Activated naive CD4-positive, alpha-beta T cell treated with anti-CD3 and anti-CD28 coated beads, Interleukin-2, amount 50 U/mL, for 16 hours (primary cell): ENCODE measurements around the gene TSR2.

Source experiments
- DNase-seq: peaks from one replicate; pipeline ENCODE4 v3.0.0-alpha.2; 2020

The TSR2 gene, protein sequence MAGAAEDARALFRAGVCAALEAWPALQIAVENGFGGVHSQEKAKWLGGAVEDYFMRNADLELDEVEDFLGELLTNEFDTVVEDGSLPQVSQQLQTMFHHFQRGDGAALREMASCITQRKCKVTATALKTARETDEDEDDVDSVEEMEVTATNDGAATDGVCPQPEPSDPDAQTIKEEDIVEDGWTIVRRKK

DNA sequence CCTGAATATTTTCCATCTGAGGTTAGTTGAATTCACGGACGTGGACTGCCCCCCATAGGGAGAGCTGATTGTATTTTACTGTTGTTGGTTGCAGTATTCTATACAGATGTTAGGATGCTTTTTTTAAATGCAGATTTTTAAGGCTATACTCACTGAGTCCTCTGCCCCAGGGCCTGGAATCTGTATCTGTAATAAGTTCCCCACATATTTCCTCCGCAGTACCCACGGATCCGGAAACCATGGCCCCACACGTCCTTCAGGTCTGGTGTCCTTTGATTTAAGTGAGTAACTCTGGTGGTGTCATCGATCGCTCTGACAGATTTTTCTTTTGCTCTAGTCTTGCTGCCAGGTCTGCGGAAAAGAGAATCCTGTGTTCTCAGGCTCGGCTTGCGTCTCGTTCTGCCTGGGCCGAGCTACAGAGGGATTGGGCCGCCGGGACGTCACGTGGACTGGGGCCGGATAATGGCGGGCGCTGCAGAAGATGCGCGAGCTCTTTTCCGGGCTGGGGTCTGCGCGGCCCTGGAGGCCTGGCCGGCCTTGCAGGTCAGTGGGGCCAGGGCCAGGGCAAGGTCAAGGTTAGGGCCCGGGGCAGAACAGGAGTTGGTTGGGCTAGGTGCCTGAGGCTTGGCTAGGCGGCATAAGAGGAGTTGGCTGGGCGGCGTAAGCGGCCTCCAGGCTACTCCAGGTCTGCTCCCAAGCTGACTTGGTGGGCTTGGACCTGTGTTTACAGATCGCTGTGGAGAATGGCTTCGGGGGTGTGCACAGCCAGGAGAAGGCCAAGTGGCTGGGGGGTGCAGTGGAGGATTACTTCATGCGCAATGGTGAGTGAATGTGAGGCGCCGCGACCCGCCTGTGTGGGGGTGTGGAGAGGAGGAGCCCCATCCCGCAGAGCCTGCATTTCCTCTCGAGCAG, at the start of gene TSR2:
TSS of gene TSR2 (plus strand) at position 445 of the 912 bp plus-strand sequence. CDS start at position 463, 18 bp downstream.
- DNase-seq, result peak; percentile 77

DNA sequence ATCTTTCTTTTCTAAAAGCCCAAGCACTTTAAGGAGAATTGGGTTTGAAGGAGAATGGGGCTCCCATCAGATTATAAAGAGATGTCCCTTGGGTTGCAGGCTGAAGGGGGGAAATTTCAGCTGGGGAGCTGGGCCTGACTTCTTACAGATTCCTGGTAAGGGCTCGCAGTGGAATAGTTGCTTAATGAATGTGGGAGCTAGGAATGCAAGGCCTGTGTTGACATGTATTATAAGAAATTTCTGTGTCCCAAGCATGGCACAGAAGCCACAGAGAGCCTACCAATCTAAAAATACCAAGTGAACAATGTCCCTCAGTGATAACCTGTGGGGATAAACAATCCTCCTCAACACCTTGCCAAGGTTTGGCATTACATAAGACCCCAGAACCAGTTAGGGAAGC, 43.1 kb upstream of the TSR2 start:
- no peak for DNase-seq

DNA sequence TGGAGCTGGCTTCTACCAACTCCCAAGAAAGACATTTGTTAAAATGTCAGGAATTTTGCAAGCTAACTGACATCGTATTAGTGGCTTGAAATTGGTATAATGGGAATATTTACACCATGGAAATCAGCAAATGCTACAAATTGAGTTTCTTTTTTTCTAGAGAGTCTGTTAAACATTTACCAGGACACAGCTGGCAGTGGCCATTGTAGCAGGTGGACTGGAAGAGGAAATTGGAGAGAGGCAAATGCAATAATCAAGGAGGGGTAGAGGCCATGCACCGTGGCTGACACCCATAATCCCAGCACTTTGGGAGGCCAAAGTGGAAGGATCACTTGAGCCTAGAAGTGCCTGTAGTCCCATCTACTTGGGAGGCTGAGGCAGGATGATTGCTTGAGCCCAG, 32.9 kb upstream of the TSR2 start:
- DNase-seq, result no peak

DNA sequence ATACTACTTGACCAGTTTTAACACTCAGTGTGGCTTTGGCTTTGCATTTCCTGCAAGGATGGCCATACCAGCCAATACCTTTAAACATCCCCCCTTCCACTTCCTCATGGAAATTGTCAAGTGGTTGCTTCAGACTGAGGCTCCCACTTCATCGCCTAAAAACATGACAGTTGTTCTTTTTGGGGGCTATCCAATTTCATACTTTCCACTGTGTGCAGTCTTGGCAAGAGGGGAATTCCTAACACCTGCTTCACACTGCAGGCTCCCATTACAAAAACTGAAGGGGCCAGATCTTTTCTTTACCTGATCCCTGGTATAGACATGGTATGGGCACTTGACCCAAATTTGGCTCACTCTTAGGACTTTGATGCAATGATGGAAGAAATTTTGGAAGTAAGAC, 28.5 kb upstream of the TSR2 start:
- DNase-seq, result no peak

DNA sequence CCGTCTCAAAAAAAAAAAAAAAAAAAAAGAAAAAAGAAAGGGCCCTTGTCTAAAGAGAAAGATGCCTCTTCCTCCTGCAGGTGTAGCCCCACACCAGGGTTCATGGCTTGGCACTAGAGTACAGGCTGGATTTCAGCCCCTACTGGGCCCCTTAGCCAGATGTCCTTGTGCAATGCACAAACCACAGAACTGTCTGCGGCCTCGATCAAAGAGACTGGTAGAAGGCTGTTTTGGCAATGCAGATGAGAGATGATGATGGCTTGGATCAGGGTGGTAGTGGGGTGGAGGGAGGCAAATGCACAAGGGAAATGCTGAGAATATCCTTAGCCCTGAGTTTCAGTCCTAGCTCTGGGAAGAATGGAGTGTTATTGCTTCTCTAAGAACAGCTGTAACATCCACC, 26.5 kb upstream of the TSR2 start:
- DNase-seq, result no peak

DNA sequence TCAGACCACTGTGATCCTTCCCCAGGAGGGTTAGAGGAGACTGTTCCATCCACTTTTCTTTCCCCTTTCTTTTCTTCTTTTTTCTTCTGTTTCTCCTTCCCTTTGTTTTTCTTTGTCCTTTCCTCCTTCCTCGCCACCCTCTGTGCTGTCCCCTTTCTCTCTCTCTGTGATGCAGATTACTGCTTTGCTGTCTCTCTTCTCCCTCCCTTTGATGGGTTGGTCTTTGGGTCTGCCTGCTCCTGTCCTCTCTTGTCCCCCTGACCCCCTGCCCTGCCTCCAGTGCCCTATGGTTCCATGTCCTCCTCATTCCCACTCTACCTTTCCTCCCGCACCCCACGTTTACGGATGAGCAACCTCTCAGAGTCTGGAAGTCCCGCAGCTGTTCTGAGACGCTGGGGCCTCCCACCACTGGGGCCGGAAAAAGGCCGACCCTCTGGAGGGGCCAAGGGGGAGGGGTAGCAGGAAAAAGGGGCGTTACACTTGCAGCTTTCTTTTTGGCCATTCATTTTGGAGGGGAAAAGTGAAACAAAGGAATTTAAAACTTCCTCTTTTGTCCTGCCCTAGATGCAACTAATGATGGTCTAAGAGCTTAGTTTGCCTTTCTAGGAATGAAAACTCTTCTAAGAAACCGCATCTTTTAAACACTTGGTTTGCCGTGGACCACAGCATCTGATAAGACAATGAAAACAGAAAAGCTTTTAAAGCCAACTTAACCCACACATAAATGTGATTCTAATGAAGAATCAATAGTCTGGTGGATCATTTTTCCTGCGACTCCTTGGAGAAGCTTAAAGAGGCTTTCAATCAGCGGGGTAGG, 24.5 kb upstream of the TSR2 start:
- no peak for DNase-seq

DNA sequence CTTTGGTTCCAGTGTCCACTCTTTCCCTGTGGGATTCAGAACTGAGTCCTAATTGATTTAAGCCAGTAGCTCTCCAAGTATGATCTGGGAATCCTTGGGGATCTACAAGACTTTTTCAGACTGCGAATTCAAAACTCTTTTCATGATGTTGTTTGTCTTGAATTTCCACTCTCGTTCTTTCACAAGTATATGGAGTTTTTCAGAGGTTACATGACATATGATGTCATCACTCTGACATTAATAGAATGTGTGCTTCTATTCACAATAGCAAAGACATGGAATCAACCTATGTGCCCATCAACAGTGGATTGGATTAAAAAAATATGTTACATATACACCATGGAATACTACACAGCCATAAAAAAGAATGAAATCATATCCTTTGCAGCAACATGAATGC, 23.2 kb upstream of the TSR2 start:
- no peak for DNase-seq

DNA sequence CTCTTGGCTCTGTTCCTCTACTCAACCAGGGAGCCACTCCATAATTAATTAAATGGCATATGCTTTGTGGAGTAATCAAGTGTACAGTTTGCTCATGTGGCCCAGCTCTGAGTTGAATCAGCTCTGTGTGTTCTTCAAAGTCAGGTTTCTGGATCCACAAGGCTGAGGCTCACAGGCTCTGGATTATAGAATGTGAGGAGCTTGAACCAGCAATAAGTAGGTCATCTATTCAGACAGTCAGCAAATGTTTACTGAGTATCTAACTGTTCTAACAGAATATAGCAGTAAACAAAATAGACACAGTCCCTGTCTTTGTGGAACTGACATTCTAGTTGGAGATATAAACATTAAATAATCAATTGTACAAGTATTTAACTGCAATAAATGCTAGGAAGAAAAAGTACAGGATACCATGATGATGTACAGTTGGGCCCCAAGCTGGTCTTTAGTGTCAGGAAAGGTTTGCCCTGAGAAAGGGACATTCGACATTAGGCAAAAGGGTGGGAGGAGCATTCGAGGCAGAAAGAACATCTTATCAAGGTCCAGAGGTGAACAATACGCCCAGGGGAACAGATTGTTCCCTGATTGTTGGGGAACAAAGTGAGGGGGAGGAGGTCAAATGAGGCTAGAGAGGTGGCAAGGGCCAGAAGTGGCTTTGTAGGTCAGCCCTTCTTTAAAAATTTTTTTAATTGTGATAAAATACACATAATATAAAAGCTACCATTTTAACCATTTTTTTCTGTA, 20.5 kb upstream of the TSR2 start:
- DNase-seq, result no peak

DNA sequence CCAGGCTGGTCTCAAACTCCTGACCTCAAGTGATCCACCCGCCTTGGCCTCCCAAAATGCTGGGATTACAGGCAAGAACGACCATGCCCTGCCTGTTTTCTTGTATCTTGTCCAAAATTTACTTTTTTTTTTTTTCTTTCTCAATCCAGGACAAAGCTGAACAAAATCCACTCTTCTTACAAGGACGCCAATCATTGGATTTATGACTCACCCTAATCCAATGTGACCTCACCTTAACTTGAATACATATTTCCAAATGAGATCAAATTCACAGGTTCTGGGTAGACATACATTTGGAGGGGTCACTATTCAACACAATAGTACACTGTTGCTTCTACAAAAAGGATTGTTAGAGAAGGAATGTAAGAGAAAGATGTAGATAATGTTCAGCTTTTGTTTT, 18.0 kb upstream of the TSR2 start:
- no peak for DNase-seq

DNA sequence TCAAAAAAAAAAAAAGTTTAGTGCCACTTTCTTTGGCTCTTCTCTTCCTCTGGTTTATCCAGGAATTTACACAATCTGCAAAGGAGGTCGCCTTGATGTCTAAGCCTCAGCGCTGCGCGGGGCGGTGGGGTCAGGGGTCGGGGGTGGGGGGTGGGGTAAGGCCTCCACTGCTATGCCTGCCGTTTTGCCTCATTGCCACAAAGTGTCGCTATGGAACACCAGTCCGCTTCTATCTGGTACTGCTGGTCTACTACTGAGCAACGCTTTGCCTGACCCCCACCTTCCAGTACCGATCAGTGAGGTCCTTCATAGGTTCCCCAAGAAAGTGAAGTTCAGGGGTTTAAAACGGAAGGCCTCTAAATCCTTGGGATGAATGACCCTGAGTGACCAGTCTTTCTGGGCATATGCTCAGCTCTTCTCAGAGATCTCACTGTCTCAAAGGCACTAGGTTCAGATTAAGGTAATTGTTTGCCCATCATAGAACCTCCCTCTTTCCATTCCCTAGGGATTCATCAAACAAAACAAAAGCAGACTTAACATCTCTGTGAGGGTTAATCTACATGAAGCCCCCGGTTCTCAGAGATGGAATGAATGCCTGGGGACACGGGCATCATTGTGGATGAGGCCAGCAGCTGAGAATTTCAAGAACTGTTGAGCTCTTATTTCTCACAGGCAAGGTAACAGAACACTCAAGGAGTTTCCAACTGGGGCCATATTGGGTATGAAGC, 16.9 kb upstream of the TSR2 start:
- DNase-seq, result no peak

DNA sequence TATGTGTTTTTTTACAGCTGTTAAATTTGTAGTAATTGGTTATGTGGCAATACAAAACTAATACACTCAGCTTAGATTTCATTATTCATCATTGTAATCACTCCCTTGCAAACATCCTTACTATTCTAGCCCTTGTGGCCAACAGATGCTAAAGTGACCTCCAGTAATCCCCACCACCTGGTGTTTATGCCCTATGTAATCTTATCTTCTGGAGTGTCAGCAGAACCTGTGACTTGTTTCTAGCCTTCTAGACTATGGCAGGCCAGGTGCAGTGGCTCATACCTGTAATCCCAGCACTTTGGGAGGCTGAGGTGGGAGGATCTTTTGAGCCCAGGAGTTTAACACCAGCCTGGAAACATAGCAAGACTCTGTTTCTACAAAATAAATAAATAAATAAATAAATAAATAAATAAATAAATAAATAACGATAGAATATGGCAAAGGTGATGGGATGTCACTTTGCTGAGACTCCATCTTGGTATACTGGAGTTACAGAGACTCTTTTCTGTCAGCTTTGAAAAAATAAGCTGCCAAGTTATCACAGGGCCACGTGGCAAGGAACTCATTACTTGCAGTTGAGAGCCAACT, 12.3 kb upstream of the TSR2 start:
- no peak for DNase-seq

DNA sequence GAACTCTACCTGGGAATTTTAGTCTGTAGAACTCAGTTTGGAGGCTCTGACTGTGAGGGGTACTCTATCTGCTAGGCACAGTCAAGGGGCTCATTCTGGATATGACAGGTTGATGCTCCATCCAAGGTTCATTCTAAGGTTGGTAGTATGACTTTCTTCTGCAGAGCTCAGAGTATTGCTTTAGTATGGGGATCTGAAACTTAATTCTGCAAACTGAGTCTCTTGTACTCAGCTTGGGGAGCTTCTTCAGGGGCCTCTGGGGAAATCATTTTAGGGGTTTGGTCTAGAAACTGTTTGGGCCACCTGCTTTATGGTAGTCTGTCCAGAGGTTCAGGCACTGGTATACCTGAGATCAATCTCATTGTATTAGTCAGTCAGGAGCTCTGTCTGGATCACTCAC, 9.7 kb upstream of the TSR2 start:
- DNase-seq, result no peak

DNA sequence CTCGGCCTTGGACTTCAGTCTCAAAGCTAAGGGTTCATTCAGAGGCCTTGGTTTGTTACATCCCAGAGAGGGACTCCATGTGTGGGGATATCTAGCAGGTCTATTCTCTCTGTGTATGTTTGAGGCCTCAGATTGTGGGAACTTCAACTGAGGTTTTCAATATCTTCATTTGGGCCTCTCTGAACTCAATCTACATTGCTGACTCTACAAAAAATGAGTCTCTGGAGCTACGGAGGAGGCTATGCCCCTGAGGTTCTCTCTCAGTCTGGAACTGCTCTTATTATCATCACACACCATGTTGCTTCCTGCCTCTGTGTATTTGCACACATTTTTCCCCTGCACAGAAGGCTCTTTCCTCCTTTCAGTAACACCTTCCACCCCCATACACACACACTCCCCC, 5.1 kb upstream of the TSR2 start:
- DNase-seq, result no peak

DNA sequence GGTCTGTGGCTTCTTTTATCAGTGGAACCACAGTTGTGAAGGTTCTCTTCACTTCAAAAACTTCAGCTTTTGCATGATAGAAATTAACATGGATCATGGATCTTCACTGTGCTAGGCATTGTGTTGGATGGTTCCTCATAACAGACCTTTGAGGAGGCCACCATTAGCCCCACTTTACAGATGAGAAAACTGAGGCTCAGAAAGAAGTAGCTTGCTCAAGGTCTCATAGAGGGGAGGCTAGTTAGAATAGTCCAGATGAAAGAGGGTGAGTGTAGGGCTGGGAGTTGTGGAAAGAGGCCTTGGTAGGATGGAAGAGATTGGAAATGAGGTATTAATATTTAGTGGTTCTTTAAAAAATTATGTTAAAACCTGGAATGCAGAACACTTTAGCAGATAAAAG, 2.6 kb downstream of the TSR2 start:
- DNase-seq, result no peak

DNA sequence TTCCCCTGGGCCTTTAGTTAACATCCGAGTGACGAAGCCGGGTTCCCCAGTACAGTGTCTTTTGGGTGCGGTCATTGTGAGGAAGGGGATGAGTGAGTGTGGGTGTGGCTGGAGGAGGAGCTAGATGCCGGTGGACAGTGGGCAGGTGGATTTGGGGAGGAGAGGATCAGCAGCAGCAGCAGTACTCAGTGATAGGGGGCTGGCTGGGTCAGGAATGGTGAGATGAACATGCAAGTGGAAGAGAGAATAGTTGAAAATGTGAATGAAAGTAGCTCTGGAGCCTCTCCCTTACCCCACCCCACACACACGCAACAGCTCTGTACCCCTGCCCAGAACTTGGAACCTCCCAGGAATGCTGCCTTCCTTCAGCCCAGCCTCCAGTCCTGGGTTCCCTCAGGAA, 4.5 kb downstream of the TSR2 start:
- no peak for DNase-seq

DNA sequence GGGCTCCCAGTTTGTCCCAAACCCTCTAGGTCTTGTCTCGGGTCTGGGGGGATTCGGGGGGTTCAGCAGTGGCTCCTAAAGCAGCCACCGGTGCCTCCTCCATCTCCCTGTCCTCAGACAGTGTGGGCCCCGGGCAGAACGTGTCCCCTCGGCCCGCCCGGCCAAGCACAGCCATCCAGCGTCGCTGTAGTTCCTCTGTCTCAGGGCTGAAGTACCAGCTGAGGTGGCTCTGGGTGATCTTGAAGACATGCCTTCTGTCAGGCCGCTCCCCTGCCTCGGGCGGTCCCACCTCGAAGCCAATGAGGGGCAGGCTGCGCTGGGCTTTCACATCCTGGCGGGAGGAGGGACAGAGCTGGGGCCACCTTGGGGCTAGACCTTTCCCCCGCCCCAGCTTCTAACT, 5.9 kb downstream of the TSR2 start:
- no peak for DNase-seq

DNA sequence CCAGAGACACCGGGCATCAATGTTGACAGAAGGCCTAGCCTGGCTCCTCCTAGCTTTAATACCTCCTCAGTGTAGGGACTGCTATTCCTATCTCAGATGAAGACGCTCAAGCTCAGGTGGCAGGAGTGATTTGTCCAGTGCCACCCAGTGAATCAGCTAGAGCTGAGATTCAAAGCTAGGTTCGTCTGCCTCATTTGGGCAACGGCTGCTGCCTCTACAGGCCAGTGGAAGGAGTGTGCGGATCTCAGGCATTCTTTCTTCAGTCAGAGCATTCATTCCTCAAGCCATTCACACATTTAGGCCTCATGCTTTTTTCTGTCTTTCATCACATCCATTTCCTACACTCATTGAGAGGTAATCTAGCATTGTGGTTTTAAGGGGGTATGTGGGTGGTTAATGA, 7.3 kb downstream of the TSR2 start:
- no peak for DNase-seq

DNA sequence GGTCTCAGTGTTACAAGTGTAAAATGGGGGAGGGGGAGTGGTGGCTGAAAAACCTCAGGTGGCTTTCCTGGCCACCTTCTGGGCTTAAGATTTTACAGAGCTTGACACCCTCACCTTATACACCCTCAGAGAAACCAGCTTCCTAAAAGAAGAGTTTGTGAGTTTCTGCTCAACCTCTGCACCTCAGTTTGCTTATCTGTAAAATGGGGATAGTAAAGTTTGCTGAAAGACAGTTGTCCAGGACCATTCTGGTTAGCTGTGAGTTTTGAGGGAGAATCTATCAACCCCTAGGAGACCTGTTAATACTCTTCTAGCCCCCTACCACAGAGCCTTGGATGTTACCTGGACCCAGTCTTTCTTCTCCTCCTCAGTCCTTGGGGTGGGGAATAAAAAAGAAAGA, 9.7 kb downstream of the TSR2 start:
- no peak for DNase-seq

DNA sequence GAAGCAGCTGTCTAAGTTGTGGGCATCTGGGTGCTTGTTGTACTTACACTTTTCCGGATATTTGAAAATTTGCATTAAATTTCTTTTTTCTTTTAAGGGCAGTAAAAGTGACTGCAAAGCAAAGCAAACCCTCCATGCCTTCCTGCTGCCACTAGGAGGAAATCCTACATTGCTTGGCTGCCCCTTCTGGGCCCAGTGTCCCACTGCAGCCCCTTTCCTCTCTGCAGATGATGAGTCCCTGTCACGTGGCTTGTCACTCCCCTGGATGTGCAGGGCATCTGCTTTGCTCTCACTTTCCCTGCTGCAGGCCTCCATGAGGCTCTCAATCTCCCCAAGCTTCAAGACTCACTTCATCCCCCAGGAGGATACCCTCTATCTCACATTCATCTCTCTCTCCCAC, 12.7 kb downstream of the TSR2 start:
- no peak for DNase-seq

DNA sequence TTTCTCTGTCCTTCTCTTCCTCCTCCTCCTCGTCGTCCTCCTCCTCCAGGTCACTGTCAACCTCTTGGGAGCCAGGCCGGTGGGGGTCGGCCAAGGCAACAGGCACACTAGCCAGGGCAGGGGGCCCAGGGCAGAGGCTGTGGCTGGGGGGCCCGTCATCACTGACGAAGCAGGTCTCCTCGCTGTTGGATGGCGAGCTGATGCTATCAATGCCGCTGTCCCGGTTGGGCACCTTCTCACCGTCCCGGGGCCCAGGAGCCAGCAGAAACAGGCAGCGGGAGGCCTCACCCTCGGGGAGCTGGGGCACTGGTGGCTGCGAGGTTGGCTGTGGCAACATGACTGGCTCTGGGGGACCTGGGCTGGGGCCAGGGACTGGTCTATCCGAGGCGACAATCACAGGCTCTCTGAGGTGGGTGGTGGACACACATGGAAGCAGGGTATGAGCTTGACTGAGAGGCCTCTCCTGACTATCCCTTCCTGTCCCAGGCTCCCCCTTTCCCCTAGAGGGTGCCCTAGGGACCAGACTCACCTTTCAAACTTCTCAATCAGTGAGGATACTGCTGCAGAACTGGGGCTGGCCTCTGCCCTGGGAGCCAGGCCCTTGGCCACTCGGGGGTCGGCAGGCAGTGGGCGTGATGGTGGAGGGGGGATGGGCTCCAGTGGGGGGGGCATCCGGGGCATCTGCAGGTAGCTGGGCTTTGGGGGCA, 30.0 kb downstream of the TSR2 start:
- DNase-seq, result no peak
